Hematopoietic multipotent progenitor cell treated with erythropoietin and hydrocortisone succinate and interleukin-3 and kit ligand, for 17 days (in vitro differentiated cells): Measurements from ENCODE around the gene WDR74.
"Not testable (repeated sequence)": the region's sequence is repeated elsewhere in the genome, so short reads cannot be mapped to it uniquely, and the experiment has no call there.

ENCODE experiments used
- DNase-seq: peaks from one replicate; pipeline ENCODE4 v3.0.0-alpha.2; 2015; ENCODE audit warnings: low spot score

WDR74 gene

DNA sequence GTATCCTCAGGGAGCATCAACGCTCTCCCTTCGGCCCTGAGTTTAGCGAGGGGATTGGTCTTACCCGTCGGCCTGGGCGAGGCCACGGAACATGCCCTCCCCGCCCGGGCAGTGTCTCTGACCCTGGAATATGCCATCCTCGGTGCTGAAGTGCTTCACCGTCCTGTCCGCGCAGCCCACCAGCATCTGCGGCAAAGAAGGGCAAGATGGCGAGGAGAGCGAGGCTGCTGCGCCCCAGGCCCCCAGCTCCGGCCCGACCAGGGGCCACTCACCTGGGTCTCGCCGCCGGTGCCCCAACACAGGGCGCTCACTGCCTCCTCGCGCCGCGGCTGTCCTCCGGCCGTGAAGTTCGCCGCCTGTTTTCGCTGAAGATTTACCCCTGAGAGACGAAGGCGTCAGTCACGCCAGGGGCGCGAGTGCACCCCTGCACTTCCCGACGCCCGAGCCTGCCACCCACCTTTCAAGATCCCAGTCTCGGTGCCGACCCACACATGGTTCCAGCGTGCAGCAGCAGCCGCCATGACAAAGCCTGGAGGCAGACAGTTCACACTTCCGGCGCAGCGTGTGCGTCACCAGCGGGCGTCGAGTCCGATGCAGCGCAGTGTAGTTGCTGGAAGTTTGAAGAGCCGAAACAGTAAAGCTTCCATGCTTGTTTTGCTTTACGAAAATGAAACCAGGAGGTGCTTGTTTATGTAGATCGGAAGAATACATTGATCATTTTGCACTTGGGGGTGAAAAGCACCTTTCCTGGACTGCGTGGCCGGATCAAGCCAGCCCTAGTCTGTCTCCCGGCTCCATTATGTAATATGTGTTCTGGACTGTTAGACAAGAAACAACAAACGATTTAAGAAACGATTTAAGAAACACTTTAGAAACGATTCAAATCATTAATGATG is at the start of gene WDR74:
Gene WDR74 (minus strand): TSS at position 541 of the 896 bp plus-strand sequence. CDS start 20 bp downstream, at position 521.
- peak; percentile 92 for DNase-seq

DNA sequence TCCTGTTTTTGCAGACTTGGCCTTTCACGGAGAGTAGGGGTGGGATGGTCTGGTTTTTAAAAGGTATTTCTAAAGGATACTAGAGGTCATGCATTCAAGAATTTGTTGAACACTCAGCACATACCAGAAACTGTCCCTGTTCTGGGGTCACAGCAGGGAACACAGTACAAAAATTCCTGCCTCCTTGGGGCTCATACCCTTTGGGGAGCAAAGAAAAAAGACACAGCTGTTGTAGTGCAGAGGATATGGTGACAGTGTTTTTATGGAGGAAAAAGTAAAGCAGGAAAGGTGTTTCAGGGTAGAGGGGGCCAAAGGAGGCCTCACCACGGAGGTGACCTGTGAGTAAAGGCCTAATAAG is 49.7 kb upstream of the WDR74 start:
- DNase-seq, result no peak

DNA sequence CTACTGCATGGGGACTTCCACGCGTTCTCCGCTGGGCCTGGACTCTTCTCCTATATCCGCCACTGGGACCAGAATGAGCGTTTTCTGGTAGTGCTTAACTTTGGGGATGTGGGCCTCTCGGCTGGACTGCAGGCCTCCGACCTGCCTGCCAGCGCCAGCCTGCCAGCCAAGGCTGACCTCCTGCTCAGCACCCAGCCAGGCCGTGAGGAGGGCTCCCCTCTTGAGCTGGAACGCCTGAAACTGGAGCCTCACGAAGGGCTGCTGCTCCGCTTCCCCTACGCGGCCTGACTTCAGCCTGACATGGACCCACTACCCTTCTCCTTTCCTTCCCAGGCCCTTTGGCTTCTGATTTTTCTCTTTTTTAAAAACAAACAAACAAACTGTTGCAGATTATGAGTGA is 49.0 kb upstream of the WDR74 start:
- no peak for DNase-seq

DNA sequence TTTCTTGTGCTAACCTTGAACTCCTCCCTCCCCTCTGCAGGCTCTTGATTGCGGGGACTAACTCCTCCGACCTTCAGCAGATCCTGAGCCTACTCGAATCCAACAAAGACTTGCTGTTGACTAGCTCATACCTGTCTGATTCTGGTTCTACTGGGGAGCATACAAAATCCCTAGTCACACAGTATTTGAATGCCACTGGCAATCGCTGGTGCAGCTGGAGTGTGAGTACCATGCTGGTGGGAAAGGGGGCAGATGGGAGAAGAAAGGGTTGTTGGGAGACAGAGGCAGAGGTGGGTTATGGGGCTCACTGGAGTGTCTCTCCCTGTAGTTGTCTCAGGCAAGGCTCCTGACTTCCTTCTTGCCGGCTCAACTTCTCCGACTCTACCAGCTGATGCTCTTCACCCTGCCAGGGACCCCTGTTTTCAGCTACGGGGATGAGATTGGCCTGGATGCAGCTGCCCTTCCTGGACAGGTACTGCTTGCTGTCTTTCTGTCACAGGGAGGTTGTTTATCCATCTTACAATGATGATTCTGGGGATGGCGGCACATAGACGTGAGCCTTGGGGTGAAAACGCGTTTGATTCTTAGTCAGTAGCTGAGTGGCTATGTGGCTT is 45.9 kb upstream of the WDR74 start:
- no peak for DNase-seq

DNA sequence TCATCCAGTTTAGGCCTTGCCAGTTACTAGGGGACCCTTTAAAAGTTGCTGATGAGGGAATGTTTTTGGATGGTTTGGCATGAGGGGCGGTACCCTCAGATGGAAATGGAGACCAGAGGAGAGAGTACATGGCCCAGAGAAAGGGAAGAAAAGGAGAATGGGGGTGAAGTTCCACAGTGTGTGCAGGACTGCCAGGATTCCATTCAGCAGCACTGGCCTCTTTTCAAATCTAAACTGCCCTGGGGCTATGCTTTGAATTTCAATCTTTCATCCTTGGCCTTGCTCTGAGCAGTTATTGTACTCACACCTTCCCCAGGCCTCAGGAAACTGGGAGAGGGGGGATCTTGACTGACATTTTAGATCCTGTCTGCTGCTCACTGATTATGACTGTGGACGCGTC is 44.3 kb upstream of the WDR74 start:
- no peak for DNase-seq

DNA sequence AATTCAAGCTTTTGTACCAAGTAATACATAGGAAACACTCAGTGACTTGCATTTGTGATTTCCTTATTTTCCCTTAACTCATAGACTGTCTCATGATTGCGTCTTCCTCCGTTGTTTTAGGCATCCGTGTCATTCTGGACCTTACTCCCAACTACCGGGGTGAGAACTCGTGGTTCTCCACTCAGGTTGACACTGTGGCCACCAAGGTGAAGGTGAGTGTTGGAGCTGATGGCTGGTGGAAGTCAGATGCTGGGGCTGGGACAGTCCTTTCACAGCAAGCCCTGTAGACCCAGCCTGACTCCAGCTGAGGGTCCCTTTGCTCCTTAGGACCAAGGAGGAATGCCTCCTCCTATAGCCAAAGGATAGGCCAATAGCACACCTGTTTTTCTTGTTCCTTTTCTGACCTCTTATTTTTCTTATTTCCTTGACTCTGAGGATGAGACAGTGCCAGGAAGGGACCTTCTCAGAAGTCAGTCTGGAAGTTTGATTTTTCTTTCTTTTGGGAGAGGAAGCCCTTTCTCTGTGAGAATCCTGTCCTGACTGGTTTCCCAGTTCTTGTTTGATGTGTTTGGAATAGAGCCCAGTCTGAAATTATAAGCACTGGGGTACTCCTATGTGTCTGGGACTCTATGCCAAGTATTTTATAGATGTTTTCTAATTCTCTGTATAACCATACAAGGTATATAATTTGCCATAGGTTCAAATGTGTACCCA is 43.6 kb upstream of the WDR74 start:
- peak; percentile 47 for DNase-seq

DNA sequence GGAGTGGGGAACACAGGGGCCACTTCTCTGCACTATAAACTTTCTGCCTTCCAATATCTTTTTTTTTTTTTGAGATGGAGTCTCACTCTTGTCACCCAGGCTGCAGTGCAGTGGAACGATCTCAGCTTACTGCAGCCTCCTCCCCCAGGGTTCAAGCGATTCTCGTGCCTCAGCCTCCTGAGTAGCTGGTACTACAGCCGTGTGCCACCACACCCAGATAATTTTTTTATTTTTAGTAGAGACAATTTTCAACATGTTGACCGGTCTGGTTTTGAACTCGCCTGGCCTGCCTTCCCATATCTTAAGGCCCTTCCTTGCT is 43.0 kb upstream of the WDR74 start:
- peak; percentile 67 for DNase-seq

DNA sequence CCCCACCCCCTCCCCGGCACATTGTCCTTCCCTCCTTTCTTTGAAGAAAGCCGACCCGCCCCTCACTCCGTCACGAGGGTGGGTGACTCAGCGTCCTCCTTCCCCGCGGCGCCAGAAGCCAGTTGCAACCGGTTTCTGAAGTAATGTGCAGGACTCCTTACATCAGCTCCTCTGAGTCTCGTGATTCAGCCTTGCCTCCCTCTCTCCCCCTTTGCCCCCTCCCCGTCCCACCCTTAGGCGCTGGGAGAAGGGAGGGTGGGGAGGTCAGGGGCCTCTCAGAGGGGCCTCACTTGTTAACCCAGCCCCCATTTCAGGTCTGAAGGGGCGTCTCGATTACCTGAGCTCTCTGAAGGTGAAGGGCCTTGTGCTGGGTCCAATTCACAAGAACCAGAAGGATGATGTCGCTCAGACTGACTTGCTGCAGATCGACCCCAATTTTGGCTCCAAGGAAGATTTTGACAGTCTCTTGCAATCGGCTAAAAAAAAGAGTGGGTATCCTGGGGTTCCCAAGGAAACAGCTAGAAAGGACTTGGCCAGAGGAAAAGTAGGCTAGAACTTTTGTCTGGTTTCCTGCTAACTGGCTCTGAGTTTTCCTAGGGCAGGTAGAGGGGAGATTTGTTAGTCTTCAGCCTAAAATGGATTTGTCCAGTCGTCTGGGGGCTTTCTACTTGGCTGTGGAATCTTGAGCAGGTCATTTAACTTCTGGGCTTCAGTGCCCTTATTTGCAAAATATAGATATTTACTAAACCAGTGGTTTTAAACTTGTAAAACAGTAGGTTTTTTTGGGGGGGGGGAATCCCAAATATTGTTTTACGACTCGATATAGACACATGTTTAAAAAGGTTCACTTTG is 42.4 kb upstream of the WDR74 start:
- peak; percentile 93 for DNase-seq

DNA sequence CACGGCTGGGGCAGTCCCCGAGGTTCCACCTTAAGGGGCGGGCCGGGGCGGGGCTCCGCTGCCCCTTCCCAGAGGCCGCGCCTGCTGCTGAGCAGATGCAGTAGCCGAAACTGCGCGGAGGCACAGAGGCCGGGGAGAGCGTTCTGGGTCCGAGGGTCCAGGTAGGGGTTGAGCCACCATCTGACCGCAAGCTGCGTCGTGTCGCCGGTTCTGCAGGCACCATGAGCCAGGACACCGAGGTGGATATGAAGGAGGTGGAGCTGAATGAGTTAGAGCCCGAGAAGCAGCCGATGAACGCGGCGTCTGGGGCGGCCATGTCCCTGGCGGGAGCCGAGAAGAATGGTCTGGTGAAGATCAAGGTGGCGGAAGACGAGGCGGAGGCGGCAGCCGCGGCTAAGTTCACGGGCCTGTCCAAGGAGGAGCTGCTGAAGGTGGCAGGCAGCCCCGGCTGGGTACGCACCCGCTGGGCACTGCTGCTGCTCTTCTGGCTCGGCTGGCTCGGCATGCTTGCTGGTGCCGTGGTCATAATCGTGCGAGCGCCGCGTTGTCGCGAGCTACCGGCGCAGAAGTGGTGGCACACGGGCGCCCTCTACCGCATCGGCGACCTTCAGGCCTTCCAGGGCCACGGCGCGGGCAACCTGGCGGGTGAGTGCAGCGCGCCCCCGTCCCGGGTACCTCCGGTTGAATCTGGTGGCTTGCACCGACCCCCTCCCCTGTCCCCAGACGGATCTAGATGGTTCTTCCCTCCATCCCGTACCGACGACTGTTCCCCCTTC is 41.6 kb upstream of the WDR74 start, which contains the start of gene SLC3A2:
Gene SLC3A2 (plus strand): TSS at position 94 of the 776 bp plus-strand sequence. CDS start 128 bp downstream, at position 222.
- DNase-seq, result peak; percentile 93

DNA sequence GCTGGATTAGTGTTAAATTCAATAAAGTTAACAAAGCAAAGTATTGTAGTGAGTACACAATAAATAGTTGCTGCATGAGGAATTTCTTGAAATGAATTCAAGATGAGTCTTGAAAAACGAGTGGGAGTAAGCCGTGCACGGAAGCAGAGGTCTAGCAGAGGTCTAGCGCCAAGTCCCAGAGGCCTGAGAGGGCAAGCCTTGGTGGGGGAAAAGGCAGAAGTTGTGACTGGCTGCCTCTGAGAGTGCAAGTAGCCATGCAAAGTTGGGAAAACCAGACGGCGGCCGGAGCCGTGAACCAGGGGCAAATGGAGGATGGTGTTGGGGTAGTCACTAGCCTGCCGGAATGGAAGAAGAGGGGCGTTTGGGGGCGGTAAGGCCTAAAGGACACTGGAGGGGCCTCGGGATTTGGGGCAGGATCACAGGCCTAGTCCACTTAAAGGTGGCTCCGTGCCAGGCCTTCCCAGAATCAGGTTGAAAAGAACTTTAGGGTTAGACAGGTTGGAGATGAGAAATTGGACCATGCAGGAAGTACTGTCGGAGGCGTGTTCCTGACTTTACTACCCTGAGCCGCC is 40.9 kb upstream of the WDR74 start:
- DNase-seq, result no peak

DNA sequence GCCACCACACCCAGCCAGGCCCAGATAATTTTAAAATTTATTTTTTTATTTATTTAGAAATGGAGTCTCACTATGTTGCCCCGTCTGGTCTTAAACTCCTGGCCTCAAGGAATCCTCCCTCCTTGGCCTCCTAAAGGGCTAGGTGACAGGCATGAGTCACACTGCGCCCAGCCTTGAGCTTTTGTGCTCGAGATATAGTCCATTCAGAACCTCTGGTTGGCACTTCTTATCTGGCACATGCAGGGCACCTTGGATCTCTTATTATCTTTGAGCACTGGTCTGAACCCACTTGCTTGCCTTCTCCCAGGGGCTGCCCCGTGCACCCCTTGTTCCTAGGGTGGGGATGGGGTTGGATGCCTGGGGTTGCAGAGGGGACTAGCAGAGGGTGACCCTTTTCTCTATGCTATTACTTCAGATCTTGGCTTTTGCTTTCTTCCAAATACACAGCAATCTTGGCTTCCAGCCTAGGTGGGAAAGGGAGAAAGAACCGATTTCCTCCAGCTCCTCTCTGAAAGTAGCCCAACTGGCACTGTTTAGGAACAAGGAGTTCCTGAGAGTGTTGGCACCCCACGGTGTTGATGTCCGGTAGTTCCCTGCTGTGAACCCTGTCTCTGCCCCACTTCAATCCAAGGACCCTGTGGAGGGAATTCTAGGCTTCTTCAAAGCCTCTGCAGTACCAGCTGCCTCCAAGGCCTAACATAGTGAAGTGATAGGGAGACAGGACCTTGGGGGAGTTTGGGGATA is 40.0 kb upstream of the WDR74 start:
- peak; percentile 80 for DNase-seq

DNA sequence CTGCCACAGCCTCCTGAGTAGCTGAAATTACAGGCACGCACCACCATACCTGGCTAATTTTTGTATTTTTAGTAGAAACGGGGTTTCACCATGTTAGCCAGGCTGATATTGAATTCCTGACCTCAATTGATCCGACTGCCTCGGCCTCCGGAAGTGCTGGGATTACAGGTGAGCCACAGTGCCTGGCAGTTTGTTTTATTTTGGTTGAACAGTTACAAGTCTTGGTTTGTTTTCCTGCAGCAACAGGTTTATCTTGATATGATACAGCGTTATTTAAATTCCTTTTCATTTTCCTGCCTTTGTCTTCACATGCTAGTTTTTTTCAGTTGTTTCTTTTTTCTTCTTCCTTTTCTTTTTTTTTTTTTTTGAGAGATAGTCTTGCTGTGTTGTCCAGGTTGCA is 37.3 kb upstream of the WDR74 start:
- peak; percentile 11 for DNase-seq

DNA sequence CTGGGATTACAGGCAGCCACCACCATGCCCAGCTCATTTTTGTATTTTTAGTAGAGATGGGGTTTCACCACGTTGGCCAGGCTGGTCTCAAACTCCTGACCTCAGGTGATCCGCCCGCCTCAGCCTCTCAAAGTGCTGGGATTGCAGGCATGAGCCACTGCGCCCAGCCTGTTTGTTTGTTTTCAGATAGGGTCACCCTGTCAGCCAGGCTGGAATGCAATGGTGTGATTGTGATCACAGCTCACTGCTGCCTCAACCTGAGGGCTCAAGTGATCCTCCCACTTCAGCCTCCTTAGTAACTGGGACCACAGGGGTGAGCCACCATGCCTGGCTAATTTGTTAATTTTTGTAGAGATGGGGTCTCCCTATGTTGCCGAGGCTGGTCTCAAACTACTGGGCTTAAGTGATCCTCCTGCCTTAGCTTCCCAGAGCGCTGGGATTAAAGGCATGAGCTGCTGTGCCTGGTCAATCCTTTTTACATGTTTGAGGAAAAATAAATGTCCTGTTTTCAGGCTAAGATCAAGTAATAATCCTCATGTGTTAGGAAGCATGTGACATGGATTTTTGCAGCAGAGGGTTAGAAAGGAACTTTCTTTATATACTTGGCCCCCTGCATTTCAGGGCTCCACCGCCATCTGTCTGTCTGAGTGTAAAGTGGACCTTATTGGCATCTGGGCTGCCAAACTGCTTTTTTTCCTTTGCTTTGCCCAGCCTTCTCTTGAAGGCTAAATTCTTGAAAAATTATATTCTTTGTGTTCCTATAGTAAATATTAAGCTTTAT is 36.5 kb upstream of the WDR74 start:
- peak; percentile 16 for DNase-seq

DNA sequence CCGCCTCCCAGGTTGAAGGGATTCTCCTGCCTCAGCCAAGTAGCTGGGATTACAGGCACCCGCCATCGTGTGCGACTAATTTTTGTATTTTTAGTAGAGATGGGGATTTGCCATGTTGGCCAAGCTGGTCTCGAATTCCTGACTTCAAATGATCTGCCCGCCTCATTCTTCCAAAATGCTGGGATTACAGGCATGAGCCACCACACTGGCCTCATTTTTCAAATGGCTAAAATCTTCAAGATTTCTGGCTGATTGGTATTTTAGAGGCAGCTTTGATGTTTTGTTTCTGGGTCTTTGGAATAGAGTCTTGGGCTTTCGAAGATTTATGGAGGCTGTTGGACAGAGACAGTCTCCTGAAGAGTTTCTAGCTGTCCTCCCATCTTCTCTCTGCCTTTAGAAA is 35.5 kb upstream of the WDR74 start:
- no peak for DNase-seq

DNA sequence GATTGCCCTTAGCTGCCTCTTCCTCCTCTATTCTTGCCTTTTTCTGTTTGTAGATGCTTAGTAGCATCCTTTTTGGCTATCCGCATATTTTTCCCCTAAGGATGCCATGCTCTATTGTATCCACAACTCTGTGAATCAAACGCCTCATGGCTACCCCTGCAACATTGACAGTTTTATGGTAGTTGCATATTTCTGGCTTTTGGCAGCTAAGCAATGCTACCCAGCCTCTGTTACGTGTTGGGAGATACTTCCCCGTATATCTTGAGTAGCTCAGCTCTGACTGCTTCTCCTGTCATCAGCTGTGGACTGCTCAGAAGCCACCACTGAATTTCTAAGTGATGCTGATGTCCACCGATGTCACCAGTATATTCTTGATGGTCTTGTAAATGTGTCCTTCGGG is 26.2 kb upstream of the WDR74 start:
- no peak for DNase-seq

DNA sequence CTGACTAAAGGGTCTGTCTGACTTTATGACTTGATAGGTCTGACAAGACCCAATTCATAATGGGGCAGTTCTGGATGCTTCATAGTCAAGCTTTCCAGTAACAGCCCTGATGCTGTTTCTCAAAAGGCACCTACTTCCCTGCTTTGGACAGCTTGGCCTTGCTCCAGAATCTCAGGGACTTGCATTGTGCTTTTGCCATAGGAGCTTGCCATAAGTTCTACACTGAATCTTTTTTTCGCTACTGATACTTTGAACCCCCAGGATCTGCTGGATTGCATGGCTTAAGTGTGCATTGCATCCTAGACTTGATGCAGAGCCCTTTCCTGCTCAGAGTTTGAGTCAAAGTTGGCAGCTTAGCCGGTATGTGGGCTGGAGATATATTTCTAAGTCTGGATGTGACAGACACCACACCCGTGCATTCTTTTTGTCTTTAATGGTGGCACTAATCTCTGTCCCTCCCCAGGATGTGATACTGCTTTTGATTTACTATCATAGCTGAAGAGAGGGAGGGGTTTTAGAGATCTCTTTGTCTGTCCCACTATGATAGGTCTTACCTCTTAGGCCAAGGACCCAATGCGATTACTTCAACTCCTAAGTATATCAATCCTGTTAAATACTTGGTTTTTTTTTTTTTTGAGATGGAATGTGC is 24.4 kb upstream of the WDR74 start:
- no peak for DNase-seq

DNA sequence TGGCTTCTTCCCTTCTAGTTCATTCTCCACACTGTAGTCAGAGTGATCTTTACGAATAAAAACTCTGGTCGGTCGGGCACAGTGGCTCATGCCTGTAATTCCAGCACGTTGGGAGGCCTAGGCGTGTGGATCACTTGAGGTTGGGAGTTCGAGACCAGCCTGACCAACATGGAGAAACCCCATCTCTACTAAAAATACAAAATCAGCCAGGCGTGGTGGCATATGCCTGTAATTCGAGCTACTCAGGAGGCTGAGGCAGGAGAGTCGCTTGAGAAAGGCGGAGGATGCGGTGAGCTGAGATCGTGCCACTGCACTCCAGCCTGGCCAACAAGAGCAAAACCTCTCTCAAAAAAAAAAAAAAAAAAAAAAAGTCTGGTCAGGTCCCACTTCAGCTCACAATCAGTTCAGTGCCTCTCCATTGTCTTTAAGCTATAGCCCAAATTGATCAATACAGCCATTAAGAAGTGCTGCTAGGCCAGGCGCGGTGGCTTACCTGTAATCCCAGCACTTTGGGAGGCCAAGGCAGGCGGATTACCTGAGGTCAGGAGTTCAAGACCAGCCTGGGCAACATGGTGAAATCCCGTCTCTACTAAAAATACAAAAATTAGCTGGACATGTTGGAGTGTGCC is 22.3 kb upstream of the WDR74 start:
- not testable (repeated sequence) for DNase-seq

DNA sequence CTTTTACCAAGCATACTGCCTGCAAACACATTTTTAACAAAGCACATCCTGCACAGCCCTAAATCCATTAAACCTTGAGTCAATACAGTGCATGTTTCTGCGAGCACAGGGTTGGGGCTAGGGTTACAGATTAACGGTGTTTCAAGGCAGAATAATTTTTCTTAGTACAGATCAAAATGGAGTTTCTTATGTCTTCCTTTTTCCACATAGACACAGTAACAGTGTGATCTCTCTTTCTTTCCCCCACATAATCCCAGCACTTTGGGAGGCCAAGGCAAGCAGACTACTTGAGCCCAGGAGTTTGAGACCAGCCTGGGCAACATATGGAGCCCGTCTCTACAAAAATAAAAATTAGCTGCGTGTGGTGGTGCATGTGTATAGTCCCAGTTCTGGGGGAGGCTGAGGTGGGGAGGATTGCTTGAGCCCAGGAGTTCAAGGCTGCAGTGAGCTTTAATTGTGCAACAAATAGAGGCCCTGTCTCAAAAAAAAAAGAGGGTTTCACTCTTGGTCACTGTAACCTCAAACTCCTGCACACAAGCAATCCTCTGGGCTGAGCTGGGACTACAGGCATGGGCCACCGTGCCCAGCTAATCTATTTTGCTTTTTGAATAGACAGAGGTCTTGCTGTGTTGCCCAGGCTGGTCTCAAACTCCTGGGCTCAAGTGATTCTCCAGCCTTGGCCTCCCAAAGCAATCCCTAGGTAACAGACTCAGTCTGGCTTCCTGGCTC is 21.6 kb upstream of the WDR74 start:
- no peak for DNase-seq
